DND-41 (cell line): Measurements from ENCODE around the gene NLGN4X.

ENCODE experiments used
- CTCF ChIP-seq: IDR thresholded peaks from 2 replicates; pipeline ENCODE4 v1.5.1; 2012; ENCODE audit warnings: borderline replicate concordance, low read length, moderate library complexity, mild to moderate bottlenecking; ENCODE audit not compliant: poor library complexity, severe bottlenecking; ENCODE audit errors: extremely low read depth
- EZH2 ChIP-seq: IDR thresholded peaks from 3 replicates; pipeline ENCODE4 v1.6.1; 2012; ENCODE audit warnings: borderline replicate concordance, low read depth, mild to moderate bottlenecking, moderate library complexity, low read length, inconsistent platforms; ENCODE audit not compliant: severe bottlenecking

DNA sequence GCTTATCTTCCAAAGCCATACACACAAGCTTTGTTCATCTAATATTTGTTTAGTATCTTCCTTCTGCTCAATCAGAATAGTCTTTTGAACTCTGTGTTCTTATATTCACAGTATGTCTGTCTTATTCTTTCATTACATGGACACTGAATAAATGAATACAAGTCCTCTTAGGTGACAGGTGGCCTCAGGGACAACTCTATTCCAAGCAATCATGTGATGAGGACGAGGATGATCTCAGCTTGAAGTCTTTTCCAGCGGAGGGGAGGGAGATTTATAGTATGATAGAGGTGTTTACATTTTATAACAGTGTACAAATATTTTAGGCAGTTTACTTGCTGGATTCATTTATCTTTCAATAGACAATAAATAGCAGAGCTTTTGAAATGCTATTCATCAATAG is 300.4 kb downstream of the NLGN4X start:
- no peak for TF ChIP-seq CTCF
- TF ChIP-seq EZH2, result no peak
